Lung (tissue), 12 donors: ENCODE measurements around the gene MSL3. TPM values are rescaled to one million over a fixed set of nuclear protein-coding genes. Genes with fewer than 3 reads are reported as not detected.
A peak's percentile ranks its signal among the peaks of the same experiment; 100 is the strongest.

Experiments used
- ATAC-seq: fragments of 200-7000 bp; cut with Tn5 transposase; one replicate; pipeline ENCODE4 v1.9.1; 2020; ENCODE audit warnings: moderate number of reproducible peaks; ENCODE audit not compliant: insufficient read depth, low FRiP score
- DNase-seq, 3 donors: peaks; one replicate each; pipeline ENCODE4 v3.0.0-alpha.2; 2013 to 2017
- H3K27ac ChIP-seq, 2 donors: one replicate each; pipeline ENCODE4 v1.5.1; 2013; ENCODE audit warnings: mild to moderate bottlenecking in 2 of 2, moderate library complexity in 2 of 2, control low read depth in 1 of 2, inconsistent platforms in 1 of 2, low read depth in 1 of 2, low read length in 1 of 2
- H3K27me3 ChIP-seq, 3 donors: one replicate each; pipeline ENCODE4 v1.5.1; 2013; ENCODE audit warnings: low read length in 2 of 3; ENCODE audit not compliant: control insufficient read depth in 3 of 3, insufficient read depth in 3 of 3
- H3K36me3 ChIP-seq, 4 donors: one replicate each; pipeline ENCODE4 v1.5.1; 2013; ENCODE audit warnings: low read length in 4 of 4, mild to moderate bottlenecking in 1 of 4, moderate library complexity in 1 of 4; ENCODE audit not compliant: control insufficient read depth in 4 of 4, insufficient read depth in 4 of 4
- H3K4me1 ChIP-seq, 5 donors: one replicate each; pipeline ENCODE4 v1.5.1; 2013; ENCODE audit warnings: low read length in 5 of 5, mild to moderate bottlenecking in 2 of 5, moderate library complexity in 1 of 5; ENCODE audit not compliant: control insufficient read depth in 5 of 5, insufficient read depth in 5 of 5
- H3K4me3 ChIP-seq: one replicate; pipeline ENCODE4 v1.5.1; 2013; ENCODE audit warnings: mild to moderate bottlenecking, control low read depth, moderate library complexity
- H3K9ac ChIP-seq, 2 donors: one replicate each; pipeline ENCODE4 v1.5.1; 2013; ENCODE audit warnings: low read length in 2 of 2, control low read depth in 1 of 2; ENCODE audit not compliant: insufficient read depth in 1 of 2
- H3K9me3 ChIP-seq, 4 donors: one replicate each; pipeline ENCODE4 v1.5.1; 2013; ENCODE audit warnings: low read length in 3 of 4, mild to moderate bottlenecking in 1 of 4, moderate library complexity in 1 of 4; ENCODE audit not compliant: control insufficient read depth in 4 of 4, insufficient read depth in 3 of 4
- WGBS, 2 donors: extraction: QIAGEN DNeasy Blood & Tissue Kit; methylation state at CpG; one replicate each; pipeline ENCODE4 v1.1.7; 2013; 5-methylcytosine and 5-hydroxymethylcytosine counted together
- polyA plus RNA-seq, 2 donors: library from polyadenylated mRNA; stranded (reverse); fragments of 200-250 nt; gene quantifications; one replicate each; pipeline ENCODE4 v1.2.1, GENCODE V29; 2013
- total RNA-seq, 2 donors: library from RNA; depleted of rRNA in 1 of 2; stranded (reverse); fragments of >200 nt in 1 of 2; gene quantifications; one replicate each; pipeline ENCODE4 v1.2.1, GENCODE V29; 2014 to 2021
- TF ChIP-seq, protein P1 (sequence below): IDR thresholded peaks from 2 replicates; pipeline ENCODE4 v1.5.1; 2012; ENCODE audit warnings: mild to moderate bottlenecking; ENCODE audit errors: control extremely low read depth, extremely low read depth
- donor health status: control.
- donor health status: control.
- donor health status: Bipolar disorder and iron deficiency.
- donor health status: healthy.
- donor health status: DM: yes; HTN: yes; CAD: no.

MSL3 gene
- total and polyA plus RNA-seq, 4 donors, result 28.2 to 39.7 (median 33.0) TPM

DNA sequence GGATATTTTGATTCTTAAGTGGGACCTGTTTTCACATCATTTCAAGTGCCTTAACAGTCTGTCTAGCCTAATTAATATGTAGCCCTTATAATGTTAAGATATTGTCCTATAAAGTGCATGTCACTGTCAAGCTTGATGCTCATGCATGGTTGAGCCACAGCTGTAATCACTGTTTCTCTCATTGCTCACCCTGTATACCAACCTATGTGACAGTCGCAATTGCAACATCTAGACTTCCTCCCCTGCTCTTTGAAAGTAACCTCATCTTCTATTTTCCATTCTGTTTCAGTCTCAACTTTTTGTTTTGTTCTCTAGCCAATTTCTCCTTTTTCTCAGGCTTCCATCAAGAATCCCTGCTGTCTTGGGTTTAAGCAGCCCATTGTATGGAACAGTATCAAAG, 24.4 kb upstream of the MSL3 start:
- 53 to 54% methylated on average over 1 of the region's 1 CpG for WGBS, 2 donors
- ATAC-seq (no peak), DNase-seq (no peak)
- H3K4me1 ChIP-seq, result no peaks in the 10 kb centered on the region
- H3K27me3 ChIP-seq, result peaks cover under 1 to 19% (median 12%) of the 10 kb centered on the region in 3 donors
- no peaks in the 10 kb centered on the region for H3K9me3 ChIP-seq
- TF ChIP-seq, protein P1, sequence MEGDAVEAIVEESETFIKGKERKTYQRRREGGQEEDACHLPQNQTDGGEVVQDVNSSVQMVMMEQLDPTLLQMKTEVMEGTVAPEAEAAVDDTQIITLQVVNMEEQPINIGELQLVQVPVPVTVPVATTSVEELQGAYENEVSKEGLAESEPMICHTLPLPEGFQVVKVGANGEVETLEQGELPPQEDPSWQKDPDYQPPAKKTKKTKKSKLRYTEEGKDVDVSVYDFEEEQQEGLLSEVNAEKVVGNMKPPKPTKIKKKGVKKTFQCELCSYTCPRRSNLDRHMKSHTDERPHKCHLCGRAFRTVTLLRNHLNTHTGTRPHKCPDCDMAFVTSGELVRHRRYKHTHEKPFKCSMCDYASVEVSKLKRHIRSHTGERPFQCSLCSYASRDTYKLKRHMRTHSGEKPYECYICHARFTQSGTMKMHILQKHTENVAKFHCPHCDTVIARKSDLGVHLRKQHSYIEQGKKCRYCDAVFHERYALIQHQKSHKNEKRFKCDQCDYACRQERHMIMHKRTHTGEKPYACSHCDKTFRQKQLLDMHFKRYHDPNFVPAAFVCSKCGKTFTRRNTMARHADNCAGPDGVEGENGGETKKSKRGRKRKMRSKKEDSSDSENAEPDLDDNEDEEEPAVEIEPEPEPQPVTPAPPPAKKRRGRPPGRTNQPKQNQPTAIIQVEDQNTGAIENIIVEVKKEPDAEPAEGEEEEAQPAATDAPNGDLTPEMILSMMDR, result no peak
- H3K4me3 ChIP-seq, result no peak overlapping the region
- no peak overlapping the region for H3K27ac ChIP-seq
- H3K9ac ChIP-seq, result no peak overlapping the region
- no peaks in the 10 kb centered on the region for H3K36me3 ChIP-seq

DNA sequence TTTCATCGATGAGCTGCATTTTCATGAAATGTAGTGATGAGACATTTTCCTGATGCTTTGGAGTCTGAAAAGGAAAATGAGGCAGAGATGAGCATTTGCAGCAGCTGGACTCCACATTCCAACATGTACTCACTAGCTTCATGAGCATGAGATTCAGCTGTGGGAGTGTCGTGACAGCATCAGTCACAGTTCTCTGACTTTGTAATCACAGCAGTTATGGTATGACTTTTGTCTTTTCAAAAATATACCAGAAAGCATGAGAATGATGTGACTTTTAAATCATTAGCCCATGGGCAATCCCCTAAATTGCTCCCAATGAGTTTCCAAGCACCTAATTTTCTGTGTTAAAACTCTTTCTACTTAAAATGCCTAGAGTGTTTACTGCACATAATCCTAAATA, 18.3 kb upstream of the MSL3 start:
- no peaks in the 10 kb centered on the region for H3K36me3 ChIP-seq
- peak in 2 of 3 donors; percentile 31 to 54 for DNase-seq
- no peak overlapping the region for H3K4me3 ChIP-seq
- H3K27ac ChIP-seq, result no peak overlapping the region
- 66 to 86% methylated on average over 2 of the region's 2 CpGs for WGBS, 2 donors
- ATAC-seq, result no peak
- H3K27me3 ChIP-seq, result peaks cover 0 to 12% (median 7%) of the 10 kb centered on the region in 3 donors
- no peaks in the 10 kb centered on the region for H3K4me1 ChIP-seq
- no peak overlapping the region for H3K9ac ChIP-seq
- TF ChIP-seq, protein P1, result no peak
- H3K9me3 ChIP-seq, result no peaks in the 10 kb centered on the region

DNA sequence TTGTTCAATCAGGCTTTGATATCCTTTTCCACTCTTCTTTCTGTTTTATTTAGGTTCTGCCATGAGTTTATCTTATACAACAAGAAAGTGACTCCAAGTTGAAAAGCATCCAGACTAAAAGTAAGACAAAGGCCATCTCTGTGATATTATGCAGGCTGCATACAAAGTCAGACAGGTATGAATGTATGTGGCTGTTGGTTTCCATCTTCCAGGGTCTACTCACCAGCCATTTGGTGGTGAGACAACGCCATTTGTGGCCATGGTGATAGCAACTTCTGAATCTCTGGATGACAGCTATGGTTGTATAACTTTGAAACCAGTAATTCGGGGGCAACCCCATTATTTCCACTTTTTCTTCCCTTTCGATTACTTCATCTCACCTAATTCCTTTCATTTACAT, 17.2 kb upstream of the MSL3 start:
- no peak overlapping the region for H3K4me3 ChIP-seq
- DNase-seq (no peak), ATAC-seq (no peak)
- no peak overlapping the region for H3K9ac ChIP-seq
- peaks cover 0 to 12% (median 11%) of the 10 kb centered on the region in 3 donors for H3K27me3 ChIP-seq
- TF ChIP-seq, protein P1, result no peak
- H3K4me1 ChIP-seq, result no peaks in the 10 kb centered on the region
- no peak overlapping the region for H3K27ac ChIP-seq
- H3K36me3 ChIP-seq, result no peaks in the 10 kb centered on the region
- H3K9me3 ChIP-seq, result no peaks in the 10 kb centered on the region
- 76 to 88% methylated on average over 3 of the region's 3 CpGs for WGBS, 2 donors

DNA sequence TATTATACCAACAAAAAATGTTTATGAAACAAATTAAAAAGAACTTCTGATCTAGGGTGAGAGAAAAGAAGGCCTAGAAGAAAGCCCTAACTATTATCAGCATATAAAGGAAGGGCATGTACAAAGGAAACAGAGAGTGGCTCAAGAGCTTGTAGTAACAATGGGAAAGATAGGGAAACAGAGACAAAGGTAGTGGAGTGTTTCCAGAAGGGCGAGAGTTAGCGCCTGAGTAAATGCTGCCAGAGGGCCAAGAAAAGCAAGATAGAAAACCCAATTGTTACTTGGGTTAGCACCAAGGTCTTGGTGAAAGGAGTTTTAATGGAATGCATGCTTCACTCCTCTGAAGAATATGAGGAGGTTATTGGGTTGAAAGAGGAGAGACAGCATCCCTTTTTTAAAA, 16.5 kb upstream of the MSL3 start:
- Histone ChIP-seq H3K9ac (no peak overlapping the region), H3K27ac (no peak overlapping the region), H3K9me3 (no peaks in the 10 kb centered on the region), H3K36me3 (no peaks in the 10 kb centered on the region), H3K27me3 (peaks cover 0 to 12% (median 10%) of the 10 kb centered on the region in 3 donors), H3K4me1 (no peaks in the 10 kb centered on the region), H3K4me3 (no peak overlapping the region)
- WGBS, 2 donors, result 65 to 93% methylated on average over 2 of the region's 2 CpGs
- DNase-seq, result no peak
- TF ChIP-seq, protein P1, result no peak
- no peak for ATAC-seq
